ENCODE data around the gene CHID1.

Gene CHID1

DNA sequence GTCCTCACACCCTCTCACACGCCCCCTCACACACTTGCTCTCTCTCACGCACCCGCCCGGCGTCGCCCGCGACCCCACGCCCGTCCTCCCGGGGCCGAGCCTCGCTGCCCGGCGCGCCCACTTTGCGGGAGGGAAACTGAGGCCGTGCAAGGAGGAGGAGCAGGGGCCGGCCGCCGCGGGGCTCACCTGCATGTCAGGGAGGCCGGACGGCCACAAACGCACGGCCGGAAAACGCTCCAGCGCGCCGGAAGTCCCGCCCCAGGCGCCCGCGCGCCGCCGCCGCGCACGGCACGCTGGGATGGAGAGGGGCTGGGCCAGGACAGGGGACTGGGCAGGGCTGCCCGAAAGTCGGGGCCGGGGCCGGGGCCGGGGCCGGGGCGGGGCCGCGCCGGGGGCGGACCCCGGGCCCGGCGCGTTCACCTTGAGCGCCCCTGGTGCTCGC, at the start of gene CHID1:
Gene CHID1 (minus strand): TSS at position 222 of the 442 bp plus-strand sequence. CDS start 5,994 bp downstream, outside the sequence.
- peak; percentile 72 for DNase-seq

DNA sequence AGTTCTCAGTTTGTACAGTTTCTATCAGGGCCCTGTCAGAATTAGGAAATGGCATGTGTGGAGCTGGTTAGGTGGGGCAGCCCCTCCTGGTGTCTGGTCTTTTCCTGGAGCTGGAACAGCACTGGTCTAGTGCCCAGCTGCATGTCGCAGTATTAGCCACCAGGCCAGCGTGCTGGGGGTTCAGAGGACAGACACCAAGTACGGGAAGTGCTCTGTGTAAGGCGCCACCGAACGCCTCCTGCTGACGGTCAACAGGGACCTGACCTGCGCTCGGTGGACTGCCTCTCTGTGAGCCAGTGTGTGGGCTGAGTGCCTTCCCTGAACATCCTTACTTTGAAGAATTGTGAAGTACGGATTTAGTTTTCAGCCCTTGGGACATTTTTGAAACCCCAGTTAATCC, 49.0 kb upstream of the CHID1 start:
- DNase-seq: no peak

- DNase-seq: no peak
Observed at GRCh38 chr11:959027-959426, 48.4 kb upstream of the CHID1 start.

GRCh38 chr11:958101-958500, 47.5 kb upstream of the CHID1 start:
- DNase-seq: no peak

GRCh38 chr11:957212-957920, 46.8 kb upstream of the CHID1 start:
- DNase-seq: no peak

- DNase-seq: no peak
Observed at GRCh38 chr11:955154-956063, 44.8 kb upstream of the CHID1 start.

DNA sequence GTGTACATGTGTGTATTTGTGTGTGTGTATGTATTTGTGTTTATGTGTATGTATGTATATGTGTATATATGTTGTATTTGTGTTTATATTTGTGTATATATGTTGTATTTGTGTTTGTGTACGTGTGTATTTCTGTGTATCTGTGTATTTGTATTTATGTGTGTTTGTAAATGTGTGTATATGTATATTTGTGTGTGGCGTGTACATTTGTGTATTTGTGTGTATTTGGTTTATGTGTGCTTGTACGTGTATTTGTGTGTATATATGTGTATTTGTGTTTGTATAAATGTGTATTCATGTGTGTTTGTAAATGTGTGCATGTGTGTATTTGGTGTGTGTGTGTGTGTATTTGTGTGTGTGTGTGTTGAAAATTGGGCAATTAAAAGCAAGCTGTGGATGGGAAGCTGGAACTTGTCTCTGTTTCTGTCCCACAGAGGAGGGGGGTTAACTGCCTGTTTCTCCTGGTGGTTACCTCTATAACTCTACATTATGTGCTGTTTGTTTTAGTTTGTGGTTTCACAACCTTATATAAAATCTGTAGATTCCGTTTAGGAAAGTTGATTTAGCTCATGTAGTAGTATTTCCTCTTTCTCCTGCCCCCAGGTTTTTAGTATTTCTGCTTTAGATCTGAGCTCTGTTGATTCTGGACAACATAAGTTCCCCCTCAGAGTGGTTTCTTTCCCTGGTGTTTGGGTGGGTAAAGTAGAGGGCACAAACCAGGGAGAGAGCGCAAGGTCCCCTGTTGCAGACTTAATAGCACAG, 44.0 kb upstream of the CHID1 start:
- DNase-seq: no peak

DNA sequence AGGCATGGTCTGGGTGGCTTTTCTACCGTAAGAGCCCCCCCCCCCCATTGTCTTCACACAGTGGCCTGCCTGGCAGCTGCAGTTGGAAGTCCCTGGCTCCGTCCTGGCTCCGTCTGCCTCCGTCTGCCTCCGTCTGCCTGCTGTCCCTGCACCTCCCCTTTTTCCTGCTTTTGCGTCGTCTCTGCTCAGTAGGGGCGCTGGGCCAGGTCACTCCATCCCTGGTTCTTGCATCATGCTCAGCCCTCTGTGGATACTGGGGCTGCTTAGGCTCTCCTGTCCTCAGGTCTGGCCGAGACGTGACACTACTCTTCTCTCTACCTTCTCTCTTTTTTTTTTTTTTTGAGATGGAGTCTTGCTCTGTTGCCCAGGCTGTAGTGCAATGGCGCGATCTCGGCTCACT, 42.9 kb upstream of the CHID1 start:
- DNase-seq: no peak

DNA sequence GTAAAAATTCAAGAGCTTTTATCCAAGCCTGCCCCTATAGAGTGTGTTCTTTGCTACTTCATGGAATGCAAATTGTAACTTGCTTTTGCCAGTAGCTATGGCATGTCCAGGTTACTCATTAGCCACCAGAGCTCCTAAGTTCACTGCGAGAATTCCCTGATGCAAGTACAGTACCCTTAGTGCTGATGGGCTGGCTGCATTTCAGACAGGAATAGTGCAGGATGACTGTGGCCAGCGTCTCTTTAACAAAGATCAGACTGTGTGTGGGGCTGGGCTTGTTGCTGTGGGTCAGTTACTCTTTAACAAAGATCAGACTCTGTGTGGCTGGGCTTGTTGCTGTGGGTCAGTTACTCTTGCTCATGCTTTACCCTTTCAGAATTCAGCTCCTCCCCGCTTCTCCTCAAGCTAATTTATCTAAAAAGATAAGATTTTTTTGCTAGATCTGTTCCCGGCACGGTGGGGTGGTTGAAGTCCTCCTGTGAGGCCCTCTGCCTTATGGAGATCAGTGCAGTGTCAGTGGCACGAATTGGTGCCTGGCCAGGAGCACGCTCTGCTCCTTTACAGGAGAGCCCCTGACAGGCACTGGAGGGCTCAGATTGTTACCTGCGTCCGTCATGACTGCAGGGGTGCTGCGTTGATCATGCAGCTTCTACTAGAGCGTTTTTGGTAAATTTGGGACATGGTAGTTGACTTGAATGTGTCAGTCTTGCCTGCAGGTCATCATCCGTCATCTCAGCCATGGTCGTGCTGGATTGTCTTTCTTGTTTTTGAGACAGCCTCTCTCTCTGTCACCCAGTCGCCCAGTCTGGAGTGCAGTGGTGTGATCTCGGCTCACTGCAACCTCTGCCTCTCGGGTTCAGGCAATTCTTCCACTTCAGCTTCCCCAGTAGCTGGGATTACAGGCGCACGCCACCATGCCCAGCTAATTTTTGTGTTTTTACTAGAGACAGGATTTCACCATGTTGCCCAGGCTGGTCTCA, 42.1 kb upstream of the CHID1 start:
- no peak for DNase-seq

GRCh38 chr11:951507-951906, 40.9 kb upstream of the CHID1 start:
- DNase-seq: no peak

- DNase-seq: no peak
Observed at GRCh38 chr11:947744-948143, 37.1 kb upstream of the CHID1 start.

GRCh38 chr11:945986-946385, 35.4 kb upstream of the CHID1 start:
- DNase-seq: no peak

GRCh38 chr11:944711-945470, 34.3 kb upstream of the CHID1 start:
- DNase-seq: no peak

DNA sequence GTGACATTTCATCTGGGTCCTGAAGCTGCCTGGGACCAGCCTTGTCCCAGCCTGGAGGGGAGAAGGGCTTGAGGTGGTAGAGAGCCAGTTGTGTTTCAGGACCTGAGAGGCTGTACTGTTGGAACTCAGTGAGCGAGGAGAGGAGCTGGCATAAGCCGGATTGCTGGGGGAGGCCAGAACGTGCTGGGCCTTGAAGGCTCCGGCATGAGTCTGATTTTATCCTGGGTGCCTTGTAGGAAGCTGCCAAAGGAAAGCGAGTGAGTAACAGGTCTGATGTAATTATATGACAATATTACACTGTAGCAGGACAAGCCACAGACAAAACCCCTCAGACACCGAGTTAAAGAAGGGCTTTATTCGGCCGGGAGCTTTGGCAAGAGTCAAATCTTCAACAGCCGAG, 32.2 kb upstream of the CHID1 start:
- DNase-seq: no peak

DNA sequence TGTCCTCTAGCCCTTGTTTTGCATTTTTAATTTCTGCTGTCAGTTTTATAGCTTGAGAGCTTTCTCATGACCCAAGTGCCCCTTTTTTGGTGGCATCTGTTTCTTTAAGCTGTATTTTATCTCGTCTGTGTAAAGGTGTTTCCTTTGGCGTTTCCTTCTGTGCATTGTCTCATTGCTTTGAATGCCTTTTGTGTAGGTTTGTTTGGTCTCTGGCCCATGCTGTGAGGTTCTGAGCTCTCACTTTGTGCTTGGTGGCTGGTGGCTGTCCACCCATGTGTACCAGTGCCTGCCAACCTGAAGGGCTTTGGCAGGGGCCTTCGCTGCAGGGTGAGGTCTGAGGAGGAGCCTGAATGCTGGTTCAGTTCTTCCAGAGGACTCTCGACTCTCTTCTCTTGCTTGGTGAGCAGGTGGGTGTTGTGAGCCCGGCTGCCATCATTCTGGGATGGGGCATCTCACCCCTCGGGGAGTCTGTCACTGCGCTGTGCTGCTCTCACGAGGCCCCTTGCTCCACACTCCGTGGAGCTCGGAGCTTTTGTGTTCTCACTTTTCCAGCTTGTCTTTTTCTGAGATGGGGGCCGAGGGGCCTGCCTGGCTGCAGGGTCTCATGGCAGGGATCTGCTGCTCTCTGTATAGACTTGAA, 30.0 kb upstream of the CHID1 start:
- no peak for DNase-seq

DNA sequence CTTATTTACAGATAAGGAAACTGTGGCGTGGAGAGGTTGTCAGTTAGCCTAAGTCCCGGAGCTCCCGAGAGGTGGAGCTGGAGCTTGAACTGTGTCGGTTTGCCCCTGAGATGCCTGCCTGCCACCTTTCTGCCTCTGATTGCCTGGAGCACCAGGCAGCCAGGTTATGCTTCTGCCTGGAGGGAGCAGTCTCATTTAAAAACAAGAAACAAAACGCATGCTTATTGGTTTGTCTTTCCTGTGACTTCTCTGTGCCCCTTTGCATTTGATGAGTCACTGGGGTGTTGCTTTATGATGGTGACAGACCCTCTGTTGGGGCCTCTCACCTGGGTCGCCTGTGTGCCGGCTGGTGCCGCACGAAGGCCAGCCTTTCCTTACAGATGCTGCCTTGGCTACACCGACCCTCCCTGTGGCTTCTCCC, 27.2 kb upstream of the CHID1 start:
- DNase-seq: no peak

DNA sequence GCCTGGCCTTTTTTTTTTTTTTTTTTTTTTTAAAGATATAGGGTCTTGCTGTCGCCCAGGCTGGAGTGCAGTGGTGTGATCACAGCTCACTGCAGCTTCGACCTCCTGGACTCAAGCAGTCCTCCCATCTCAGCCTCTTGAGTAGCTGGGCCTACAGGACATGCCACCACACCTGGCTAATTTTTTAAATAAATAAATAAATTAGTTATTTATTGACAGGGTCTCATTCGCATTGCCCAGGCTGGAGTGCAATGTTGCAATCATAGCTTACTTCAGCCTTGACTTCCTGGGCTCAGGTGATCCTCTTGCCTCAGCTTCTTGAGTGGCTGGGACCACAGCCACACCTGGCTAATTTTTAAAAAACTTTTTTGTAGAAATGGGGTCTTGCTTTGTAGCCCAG, 25.6 kb upstream of the CHID1 start:
- DNase-seq: no peak

DNA sequence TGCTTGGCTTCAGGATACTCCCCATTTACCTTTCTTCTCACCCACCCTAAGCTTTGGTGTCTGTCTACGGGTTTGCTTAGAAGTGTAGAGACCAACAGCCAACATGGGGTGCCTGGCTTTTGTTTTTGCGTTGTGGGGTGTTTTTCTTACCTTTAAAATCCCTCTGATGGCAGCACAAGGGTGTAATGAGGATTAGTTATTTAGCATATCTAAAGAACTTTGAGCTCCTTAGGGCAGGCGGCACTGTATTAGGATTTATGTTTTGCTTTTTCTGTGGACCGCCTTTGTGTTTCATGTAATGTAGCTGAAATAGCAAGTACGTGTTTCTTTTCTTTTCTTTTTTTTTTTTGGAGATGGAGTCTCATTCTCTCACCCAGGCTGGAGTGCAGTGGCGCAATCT, 23.9 kb upstream of the CHID1 start:
- DNase-seq: no peak

DNA sequence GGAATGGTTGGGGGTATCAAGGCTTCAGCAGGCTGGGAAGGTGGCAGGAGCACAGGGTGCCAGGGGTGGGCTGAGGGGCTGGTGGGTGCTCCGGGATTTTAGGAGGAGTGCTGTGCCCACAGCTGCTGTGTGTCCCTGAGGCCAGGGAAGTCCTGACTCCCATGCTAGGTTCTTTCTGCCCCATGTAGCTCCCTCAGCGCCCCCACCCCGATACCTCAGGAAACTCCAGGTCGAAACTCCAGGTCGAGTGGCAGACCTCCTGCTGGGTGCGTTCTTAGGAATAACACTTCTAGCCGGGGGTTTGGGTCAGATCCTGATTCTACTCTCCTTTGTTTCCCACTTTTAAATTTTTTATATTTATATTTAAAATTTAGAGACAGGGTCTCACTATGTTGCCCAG, 23.3 kb upstream of the CHID1 start:
- no peak for DNase-seq

DNA sequence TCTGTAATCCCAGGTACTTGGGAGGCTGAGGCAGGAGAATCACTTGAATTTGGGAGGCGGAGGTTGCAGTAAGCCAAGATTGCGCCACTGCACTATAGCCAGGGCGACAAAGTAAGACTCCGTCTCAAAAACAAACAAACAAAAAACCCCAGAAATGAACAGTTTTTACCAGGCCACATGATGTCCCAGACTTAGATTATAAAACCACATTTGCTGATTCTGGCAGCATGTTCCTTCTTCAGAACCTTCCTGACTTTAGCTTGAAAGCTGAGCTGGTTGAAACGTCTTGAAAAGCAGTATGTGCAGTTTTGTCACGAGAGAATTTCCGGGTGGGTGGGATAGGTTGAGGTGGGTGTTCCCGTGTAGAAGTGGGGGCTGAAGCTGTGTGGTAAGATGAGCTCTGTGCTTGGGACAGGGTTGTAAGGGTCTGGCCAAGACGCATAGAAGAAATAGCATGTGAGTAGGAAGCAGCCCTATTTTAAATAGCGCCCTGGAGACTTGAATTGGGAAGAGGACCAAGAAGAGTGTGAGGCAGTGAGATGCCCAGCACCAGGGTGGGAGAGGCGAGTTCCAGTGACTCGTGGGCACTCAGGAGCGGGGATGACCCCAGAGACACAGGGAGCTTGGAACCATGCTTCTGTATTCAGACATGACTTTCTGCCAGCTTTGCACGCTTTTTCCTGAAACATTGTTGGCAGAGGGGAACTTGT, 22.7 kb upstream of the CHID1 start:
- DNase-seq: no peak

All from NK-92 treated with Interleukin-12 subunit alpha and Interleukin-12 subunit beta, amount 100 ng/mL, for 24 hours (cell line).